NCI-H510A treated with DMSO at 0.1 percent for 48 hours (cell line): ENCODE data around the gene GSTP1.
"Not testable (repeated sequence)": the region's sequence is repeated elsewhere in the genome, so short reads cannot be mapped to it uniquely, and the experiment has no call there.

Source experiments
- DNase-seq: peaks from one replicate; lab custom pipeline; 2025; lab: John Stamatoyannopoulos, UW

The GSTP1 gene

GRCh38 chr11:67597963-67598362 is 14.4 kb downstream of the GSTP1 start:
- DNase-seq, result not testable (repeated sequence)

GRCh38 chr11:67599149-67599548 is 15.5 kb downstream of the GSTP1 start:
- DNase-seq, result no peak

- DNase-seq, result no peak
Measured at GRCh38 chr11:67600324-67601029, 16.9 kb downstream of the GSTP1 start.

- DNase-seq, result no peak
Measured at GRCh38 chr11:67601098-67601497, 17.5 kb downstream of the GSTP1 start.

- DNase-seq, result not testable (repeated sequence)
Measured at GRCh38 chr11:67604119-67604518, 20.5 kb downstream of the GSTP1 start.

DNA sequence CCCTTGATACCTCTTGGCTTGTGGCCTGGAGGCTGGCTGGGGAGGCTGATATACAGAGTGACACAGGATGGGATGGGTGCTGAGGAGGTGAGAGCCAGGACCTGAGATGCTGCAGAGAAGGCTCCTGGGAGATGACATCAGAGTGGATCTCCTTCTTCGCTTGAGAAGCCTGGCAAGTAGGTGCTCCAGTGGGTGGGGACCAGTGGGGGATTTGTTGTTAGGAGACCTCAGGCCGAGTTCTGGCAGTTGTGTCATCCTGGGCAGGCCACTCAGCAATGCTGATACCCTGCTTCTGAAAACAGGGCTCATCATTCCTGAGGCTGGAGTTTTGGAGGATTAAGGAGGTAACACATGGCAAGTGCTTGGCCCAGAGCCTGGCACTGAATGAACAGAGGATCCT is 21.2 kb downstream of the GSTP1 start:
- no peak for DNase-seq

- DNase-seq, result no peak
Measured at GRCh38 chr11:67605231-67606011, 21.8 kb downstream of the GSTP1 start.

GRCh38 chr11:67606093-67606491 is 22.5 kb downstream of the GSTP1 start:
- DNase-seq, result no peak

- peak; percentile 97 for DNase-seq
Measured at GRCh38 chr11:67606492-67607295, 23.1 kb downstream of the GSTP1 start, which contains the start of gene NDUFV1. TSS of gene NDUFV1 (plus strand) at chr11:67606936. CDS start at chr11:67607005, 69 bp downstream.

DNA sequence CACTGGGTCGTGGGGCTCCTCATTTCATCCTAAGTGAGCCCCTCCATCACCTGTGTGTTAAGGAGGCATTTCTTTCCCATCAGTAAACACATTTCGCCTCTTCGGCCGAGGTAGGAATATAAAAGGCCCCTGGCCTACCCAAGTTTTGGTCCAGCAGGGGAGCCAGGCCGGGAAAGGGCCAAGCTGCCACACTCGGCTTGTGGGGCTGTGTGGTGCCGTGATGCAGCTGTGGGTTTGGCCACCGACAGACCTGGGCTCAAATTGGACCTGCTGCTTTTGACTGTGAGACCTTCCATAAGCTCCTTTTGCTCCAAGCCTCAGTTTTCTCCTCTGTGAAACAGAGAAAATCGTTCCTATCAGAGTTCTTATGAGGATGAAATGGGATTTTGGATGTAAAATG is 23.9 kb downstream of the GSTP1 start:
- no peak for DNase-seq

- no peak for DNase-seq
Measured at GRCh38 chr11:67608486-67608885, 24.9 kb downstream of the GSTP1 start.

GRCh38 chr11:67609316-67609715 is 25.7 kb downstream of the GSTP1 start:
- DNase-seq, result no peak

DNA sequence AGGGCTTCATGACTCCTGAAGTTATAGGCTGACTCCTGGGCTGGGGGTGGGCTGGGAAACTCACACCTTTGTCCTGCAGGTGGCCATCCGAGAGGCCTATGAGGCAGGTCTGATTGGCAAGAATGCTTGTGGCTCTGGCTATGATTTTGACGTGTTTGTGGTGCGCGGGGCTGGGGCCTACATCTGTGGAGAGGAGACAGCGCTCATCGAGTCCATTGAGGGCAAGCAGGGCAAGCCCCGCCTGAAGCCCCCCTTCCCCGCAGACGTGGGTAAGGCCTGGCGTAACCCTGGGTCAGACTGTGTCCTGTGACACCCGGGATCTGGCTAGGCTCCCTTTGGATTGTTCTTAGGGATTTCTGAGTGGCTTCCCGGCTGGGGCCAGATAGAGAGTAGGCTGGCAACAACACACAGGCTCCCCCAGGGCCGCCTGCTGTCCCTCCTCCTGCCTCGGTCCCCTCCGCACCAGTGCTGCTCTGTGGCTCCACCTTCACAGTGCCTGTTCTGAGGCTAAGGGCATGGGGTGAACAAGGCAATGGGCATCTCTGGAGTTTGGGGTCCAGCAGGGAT is 26.8 kb downstream of the GSTP1 start:
- no peak for DNase-seq

DNA sequence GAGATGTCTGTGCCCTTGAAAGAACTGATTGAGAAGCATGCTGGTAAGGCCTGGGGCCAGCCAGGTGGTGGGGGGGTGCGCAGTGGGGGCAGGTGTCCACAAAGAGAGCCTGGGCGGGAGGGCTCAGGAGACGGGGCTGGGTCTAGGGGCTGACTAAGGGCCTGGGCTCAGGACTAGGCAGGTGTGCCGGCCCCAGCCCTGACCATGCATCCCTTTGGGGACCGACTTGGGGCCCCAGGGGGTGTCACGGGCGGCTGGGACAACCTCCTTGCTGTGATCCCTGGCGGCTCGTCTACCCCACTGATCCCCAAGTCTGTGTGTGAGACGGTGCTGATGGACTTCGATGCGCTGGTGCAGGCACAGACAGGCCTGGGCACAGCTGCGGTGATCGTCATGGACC is 27.6 kb downstream of the GSTP1 start:
- no peak for DNase-seq

DNA sequence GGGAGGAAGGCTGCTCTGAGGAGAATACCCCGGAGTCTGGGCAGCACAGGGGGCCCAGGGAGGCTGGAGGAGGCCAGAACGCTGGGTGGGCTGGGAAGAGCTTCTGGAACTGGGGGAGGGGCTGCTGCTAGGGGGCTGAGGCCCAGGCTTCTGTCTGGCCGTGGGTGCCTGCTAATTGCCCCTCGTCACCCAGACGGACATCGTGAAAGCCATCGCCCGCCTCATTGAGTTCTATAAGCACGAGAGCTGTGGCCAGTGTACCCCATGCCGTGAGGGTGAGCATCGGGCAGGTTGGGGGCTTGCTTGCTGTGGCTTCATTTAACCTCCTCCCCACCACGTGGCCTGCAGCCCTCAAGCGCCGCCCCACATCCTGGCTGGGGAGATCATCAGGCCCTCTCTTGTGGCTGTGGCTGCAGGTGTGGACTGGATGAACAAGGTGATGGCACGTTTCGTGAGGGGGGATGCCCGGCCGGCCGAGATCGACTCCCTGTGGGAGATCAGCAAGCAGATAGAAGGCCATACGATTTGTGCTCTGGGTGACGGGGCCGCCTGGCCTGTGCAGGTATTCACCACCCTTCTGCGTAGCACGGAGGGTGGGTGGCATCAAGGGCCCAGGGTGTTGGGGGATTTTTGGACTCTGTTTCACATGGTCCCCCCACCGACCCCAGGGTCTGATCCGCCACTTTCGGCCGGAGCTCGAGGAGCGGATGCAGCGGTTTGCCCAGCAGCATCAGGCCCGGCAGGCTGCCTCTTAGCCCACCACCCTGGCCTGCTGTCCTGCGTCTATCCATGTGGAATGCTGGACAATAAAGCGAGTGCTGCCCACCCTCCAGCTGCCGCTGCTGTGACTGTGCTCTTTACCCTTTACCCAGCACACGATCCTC is 28.3 kb downstream of the GSTP1 start:
- DNase-seq, result no peak

- DNase-seq, result no peak
Measured at GRCh38 chr11:67612751-67613150, 29.1 kb downstream of the GSTP1 start.

DNA sequence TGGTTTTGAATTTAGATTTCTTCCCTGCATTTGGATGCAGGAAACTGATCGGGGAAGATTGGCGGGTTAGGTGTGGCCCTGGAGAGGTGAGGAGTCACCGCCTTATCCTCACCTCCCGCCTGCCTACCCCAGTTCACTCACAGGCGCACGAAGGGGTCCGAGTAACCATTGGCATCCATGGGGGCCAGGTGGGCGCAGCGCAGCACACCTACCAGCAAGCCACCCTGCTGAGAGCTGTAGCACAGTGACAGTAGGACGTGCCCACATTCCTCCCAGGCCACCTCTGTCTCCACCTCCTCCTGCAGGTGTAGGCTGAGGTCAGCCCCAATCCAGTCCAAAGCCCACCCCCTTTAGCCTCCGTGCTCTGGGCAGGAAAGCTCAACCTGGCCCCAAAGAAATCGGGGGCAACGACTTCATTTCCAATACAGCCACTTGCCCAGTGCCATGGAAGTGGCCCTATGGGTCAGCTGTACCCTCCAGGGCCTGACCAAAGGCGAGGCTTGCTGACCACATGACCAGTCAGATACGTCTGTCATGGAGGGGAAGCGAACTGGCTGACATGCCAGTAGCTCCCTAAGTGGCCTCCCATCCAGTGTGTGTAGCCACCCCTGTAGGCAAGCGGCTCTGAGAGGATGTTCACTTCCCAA is 29.8 kb downstream of the GSTP1 start:
- no peak for DNase-seq

DNA sequence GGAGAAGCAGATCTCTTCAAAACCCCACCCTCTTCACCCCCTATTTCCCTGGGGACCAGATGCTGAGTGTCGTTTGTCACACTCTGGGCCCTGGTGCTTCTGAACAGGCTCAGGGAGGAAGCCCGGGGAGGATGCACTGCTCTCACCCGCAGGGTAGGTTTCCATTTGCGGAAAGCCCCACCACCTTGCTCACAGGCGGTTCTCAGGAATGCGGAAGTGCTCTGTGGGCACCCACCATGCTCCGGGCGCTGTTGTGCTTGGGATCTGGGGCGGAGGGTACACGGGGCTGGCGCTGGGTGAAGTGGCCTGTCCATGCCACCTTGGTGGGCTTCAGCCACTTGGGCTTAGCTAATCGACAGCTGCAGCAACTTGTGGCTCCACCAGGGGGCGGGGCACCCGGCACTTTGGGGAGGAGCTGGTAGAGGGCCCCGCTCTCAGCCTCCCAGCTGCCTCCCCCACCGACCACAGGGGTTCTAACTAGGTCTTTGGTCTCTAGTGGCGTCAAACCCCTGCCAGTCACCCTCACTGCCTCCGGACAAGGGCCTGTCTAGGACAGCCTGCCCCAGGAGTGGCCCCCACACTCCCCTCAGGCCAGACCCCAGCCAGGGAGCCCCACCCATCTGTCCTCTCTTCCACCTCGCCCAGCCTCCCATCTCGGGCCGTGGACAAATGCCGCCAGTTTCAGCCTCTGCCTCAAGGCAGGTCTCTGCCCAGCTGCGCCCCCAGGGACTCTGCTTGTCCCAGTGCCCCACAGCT is 30.5 kb downstream of the GSTP1 start:
- DNase-seq, result no peak

DNA sequence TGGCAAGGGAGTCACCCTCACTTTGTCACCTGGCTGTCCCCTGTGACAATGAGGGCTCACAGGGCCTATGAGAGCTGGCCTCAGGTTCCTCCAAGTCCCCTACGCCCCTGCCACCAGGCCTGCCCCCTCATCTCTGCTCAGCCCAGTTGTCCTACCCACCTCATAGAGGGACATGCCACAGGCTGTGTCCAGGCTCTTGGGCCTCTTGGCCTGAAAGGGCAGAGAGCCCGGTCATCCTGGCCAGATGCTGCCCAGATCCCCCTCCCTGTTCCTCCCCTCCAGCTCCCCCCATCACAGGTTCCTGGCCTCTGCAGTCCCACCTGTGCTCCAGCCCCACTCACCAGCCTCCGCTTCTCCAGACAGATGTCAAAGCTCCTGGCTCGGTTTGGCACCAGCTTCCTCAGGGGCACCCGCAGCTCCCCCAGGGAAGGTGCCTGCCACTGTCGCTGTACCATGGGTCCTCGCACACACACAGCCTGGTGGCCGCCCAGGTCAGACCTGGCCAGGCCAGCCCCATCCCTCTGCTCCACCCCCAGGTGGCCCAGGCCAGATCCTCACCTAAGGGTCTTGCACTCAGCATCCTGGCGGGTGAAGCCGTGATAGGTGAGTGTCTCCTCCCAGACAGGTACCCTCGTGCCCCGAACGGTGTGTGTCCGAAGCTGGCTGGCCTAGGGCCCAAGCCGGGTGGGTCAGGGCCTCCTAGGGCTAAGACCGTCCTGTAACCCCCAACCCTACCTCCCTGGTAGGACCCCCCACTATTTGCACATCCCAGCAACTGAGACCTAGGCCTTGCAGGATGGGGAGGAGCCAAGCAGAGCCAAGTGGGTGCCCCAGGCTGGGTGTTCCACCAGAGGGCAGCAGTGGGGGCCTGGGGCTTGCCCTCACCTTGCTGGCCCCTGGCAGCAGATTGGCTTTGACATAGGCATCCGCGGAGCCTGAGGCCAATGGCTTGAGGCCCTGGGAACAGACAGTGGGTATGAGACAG is 31.4 kb downstream of the GSTP1 start:
- peak; percentile 25 for DNase-seq
